Effector CD8-positive, alpha-beta T cell (primary cell): ENCODE results near the gene ARHGAP18.

ENCODE experiments used
- DNase-seq: peaks from one replicate; lab custom pipeline; 2025; lab: John Stamatoyannopoulos, UW

Gene ARHGAP18

DNA sequence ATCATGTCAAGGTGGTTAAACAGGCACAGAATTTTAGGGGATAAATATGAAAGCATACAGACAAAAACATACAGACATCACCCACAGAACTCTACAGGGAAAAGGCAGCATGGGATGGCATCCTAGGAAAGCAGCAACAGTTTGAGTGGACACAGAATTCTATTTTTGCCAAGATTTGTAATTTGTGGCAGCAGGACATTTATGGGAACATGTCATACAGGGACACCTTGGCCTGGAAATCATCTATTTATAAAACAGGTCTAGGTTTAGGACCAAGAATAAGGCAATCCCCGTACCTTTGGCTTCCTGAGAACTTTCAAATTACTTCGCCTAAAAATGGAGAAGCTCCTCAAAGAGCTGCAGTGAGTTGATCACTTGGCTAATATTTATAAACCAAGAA lies 17.5 kb downstream of the ARHGAP18 start:
- DNase-seq = no peak

DNA sequence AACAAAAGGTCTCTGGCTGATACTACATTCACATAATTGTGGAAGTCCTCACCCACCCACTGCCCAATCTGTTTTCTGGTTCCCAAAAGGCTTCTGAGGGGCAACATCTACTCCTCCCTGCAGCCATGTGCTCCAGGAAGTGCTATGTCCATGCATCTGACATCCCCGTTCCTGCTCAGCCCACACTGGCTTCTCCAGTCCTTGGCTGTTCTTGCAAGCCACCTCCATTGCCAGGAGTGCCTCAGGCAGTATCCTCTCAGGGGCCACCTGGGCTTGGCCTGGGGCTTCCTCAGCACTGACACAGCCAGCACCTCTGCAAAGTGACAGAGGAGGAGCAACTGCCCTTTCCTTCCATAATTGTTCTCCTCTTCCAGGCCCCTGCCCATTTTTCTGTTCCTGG lies 18.3 kb downstream of the ARHGAP18 start:
- DNase-seq = no peak

DNA sequence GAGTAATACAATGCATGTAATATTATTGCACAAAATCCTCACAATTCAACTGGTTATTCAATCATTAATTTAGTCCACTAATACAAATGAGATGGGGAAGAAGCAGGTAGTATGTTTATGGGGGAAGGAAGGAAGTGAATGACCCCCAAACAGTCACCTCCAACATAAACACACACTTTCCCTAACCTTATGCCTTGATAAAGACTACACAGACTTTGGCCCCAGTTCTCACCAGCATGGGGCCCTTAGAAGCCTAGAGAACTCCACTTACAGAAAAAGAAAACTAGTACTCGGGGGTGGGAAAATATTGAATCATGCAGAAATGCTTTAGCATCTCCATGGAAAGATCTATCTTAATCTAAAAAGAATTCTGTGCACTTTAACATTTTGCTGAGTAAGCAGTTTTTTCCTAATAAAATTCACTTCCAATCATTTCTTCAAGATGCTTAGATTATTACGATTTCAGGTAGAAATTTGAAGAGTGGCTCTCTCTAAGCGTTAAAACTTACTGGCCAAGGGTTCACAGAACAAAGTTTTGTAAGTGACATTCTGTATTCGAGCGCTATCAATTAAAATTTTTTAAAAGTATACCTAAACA lies 18.8 kb downstream of the ARHGAP18 start:
- DNase-seq = no peak

DNA sequence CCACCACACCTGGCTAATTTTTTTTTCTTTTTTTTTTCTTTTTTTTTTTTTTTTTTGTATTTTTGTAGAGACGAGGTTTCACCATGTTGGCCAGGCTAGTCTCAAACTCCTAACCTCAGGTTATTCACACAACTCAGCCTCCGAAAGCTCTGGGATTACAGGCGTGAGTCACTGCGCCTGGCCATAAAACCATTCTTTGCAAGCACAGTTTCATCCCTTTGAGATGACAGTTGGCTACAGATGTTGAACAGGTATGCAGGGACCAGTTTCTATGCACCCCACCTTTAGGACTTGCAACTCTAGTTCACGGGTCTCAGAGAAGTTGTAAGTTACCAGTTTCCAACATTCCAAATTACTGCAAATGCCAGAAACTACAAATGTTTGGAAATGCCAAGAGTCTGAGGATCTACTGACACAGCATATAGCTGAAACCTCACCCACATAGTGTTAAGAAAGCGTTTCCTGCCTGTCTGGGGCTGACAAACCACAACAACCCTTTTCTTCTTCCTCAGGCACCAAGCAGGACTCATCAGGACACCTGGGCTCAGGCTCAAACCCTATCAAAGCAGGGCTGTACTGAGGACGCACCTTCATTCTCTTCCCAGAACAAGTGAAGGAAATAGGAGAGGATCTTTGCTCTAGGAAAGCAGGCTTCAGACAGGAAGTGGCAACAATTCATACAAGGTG lies 22.9 kb downstream of the ARHGAP18 start:
- DNase-seq = no peak

DNA sequence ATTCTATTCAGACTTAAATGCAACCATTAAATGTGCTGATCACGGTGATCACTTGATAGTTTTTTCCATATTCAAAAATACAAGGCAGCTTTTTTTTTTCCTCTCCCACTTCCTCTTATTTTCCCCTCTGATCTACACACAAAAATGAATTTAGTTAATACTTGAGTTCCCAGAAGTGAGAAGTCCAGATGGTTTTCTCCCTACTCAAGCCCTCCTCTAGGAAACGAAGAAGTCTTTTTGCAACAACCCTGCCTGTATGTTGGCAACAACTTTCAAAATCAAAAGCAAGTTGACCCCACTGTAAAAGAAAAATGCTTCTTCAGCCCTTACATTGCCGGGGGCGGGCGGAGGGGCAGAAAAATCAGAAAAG lies 24.3 kb downstream of the ARHGAP18 start:
- no peak for DNase-seq

DNA sequence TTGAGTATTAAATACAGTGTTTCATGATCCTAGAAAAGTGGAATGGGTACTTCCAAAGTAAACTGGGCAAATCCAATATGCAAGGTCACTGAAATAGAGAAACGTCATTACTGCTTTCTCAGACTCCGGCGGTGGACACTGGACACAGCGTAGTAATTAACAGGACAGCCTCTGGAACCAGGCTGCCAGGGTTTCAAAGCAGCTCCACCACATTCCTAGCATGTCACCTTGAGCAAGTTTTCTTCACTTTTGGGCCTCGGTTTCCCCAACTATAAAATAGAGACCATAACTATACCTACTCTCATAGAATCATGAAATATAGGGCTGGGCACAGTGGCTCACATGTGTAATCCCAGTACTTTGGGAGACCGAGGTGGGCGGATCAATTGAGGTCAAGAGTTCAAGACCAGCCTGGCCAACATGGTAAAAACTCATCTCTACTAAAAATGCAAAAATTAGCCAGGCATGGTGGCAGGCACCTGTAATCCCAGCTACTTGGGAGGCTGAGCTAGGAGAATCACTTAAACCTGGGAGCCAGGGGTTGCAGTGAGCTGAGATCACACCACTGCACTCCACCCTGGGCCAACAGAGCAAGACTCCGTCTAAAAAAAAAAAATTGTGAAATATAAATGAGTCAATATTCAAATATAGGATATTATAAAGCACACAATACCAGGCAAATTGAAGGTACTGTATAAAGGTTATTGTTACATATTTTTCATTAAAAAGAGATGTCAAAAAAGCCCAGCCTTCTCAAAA lies 24.9 kb downstream of the ARHGAP18 start:
- no peak for DNase-seq

DNA sequence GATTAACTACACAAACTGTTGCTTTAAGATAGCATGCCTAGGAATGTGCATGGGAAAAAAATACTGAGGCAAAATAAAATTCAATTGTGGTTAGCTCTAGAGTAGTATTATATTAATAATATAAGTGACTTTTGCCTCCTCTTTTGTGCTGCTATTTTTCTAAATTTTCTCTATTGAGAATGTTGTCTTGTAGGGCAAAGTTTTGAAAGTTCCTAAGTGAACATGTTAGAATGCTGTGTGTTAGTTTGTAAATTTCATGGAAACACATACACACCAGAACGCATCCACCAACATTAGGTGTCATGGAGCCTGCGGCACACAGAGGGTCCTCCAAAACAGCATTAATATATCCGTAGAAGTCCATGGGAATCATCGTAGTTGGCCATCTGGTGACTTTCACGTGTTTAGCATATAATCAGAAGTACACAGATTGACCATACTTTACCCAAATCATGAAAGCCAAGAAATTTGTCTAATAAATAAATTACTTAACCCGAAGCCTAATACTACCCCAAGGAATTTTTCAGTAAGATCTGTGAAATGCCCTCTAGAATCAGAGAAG lies 25.6 kb downstream of the ARHGAP18 start:
- DNase-seq = no peak

GRCh38 chr6:129683601-129684322 lies 26.2 kb downstream of the ARHGAP18 start:
- no peak for DNase-seq

DNA sequence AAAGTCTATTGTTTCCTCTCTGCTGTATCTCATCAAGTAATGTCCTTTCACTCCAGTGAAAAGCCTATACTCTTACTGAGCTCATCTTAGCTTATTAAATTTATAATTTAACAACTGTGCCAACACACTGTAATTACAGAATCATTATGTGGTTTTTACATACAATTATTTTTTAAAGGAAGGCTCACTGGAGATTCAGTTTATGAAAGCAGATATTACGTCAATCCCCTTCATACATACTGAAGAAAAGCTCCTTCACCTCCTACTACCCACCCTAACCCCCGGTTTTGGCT lies 28.1 kb downstream of the ARHGAP18 start:
- DNase-seq = no peak

DNA sequence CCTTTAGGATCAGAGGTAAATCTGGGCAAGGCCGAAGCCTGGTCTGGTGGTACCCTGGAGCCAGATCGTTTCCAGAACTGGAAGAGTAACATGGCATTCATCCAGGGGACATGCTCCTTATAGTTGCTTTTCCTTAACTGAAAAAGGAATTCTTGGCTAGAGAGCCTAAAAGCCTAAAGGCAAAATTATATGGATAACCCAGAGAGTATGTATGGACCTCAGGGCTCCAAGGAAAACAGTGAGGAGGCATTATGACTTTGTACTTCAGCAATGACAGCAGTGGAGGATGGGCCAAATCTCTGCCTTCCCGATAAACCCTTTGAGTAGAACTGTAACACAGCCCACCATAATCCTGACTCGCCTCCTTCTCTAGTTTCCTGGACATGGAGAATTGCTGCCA lies 29.3 kb downstream of the ARHGAP18 start:
- no peak for DNase-seq

DNA sequence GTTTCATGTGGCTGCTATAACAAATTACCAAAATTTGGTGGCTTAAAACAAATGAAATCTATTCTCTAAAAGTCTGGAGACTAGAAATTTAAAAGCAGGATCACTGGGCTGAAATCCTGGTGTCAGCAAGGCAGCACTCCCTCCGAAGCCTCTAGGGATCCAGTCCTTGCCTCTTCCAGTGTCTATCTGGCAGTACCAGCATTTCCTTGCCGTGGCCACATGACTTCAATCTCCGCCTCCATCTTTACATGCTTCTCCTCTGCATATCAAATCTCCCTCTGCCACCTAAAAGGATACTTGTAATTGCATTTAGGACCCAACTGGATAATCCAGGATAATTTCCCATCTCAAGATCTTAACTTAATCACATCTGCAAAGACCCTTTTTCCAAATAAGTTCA lies 30.2 kb downstream of the ARHGAP18 start:
- DNase-seq = no peak

- DNase-seq = no peak
Observed at GRCh38 chr6:129679275-129679674, 30.7 kb downstream of the ARHGAP18 start.

DNA sequence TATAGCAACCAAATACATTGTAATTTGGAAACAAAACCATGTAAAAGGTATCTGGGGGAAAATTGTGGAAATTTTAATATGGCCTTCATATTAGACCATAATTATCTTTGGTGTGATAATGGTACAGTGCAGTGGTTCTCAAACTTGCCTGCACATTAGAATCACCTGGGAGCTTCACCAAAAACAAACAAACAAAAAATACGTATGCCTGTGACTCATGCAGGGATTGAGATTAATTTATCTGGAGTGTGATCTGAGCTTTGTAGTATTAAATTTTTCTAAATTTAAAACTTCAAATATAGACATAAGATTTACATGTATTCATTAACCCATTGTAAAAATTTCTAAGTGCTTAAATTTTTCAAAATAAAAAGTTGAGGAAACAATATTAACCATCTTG lies 31.5 kb downstream of the ARHGAP18 start:
- no peak for DNase-seq

DNA sequence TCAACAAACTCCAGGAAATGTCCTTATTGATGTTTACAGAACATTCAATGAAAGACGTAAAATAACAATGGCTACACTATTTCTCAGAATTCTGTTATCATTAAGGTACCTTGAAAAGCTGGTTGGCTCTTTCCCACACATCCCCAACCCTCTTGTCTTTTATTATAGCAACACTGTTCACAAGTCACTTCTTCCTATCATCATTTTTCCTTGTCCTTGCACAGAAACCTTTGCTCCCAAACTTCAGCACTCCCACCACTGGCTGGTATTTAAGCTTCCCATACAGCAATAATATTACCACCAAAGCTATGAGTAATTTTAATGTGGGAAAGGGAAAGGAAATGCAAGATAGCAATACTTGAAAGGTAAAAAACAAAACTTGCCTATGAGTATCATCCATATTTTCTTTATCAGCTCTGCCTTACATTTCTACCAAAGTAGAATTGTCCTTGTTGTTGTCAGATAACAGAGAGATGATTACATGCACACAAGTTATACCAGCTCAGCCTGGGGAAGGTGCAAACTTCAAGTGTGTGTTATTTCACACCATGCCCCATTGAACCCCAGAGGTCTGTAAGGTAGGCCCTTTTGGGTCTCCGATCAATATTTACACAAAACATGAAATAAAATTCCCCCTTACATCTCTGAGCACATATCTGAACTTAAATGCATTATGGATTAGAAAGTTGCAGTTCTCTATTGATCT lies 32.2 kb downstream of the ARHGAP18 start:
- DNase-seq = no peak

DNA sequence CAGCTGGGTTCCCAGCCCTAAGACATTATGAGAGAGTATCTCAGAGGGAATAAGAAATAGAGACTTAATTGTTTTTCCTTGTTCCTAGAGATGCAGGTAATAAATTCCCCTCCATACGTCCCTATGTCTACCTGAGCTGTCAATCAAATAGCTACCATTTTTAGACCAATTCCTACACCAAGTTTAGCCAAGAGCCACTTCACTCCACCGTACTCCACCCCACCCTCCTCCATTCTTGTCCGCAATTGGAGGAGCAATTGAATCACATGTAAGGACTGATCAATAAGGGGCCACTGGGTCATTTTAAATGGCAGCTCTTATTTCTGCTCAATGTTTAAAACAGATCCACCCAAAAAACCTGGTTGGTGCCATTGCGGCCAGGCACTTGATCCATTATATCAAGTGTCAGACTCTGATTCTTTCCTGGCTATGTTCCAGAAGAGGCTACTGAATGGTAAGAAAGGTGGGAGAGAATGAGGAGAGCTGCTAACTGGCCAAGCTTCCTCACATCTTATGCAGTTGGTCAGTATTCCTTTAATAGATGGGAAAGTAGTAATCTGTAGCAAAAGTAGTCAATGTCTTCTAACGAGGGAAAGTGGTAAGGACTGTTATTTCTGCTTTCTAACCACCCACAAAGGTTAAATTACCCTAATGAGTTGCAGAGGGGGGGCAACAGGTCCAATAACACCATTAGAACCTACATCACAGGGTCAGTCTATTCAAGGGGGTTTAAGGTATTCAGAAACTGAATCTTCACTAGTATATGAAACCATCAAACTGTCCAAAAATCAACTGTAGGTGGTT lies 34.1 kb downstream of the ARHGAP18 start:
- DNase-seq = no peak

DNA sequence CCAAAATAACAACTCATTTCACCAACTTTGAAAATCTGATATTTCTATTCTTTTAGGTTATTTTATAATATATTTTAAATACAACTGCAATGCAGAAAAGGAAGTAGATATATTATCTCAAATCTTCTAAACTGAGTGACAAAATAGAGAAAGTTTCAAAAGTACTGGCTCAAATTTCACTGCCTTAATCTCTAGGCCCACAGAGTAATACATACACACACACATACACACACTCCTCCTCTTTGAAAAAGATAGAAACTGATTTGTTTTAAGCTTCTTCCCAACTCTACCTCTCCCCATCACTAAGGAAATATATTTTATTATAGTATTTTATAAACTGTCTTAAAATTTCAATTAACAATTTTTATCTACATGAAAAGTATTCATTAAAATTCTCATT lies 36.2 kb downstream of the ARHGAP18 start:
- no peak for DNase-seq

- DNase-seq = no peak
Observed at GRCh38 chr6:129672881-129673631, 36.9 kb downstream of the ARHGAP18 start.

- DNase-seq = no peak
Observed at GRCh38 chr6:129672341-129672682, 37.7 kb downstream of the ARHGAP18 start.

- DNase-seq = no peak
Observed at GRCh38 chr6:129671442-129672340, 38.3 kb downstream of the ARHGAP18 start.
